Measurements from ENCODE around the gene CXXC1.

DNA sequence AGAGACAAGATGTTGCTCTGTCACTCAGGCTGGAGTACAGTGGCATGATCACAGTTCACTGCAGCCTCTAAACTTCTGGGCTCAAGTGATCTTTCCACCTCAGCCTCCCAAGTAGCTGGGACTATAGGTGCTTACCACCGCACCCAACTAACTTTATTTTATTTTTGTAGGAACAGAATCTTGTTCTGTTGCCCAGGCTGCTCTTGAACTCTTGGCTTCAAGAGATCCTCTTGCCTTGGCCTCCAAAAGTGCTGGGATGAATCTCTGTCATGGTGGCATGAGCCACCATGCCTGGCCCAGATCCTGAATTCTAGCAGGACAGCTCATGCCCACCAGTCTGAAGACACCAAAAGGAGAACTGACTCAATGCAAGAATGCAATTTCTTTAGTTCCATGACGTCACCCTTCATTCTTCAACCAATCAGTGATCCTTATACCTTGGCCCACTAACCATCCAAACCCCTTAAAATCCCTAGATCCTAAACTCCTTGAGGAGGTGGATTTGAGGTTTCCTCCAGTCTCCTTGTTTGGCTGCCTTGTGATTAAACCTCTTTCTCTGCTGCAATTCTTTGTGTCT lies 25.6 kb upstream of the CXXC1 start:
- TF ChIP-seq, protein P1, sequence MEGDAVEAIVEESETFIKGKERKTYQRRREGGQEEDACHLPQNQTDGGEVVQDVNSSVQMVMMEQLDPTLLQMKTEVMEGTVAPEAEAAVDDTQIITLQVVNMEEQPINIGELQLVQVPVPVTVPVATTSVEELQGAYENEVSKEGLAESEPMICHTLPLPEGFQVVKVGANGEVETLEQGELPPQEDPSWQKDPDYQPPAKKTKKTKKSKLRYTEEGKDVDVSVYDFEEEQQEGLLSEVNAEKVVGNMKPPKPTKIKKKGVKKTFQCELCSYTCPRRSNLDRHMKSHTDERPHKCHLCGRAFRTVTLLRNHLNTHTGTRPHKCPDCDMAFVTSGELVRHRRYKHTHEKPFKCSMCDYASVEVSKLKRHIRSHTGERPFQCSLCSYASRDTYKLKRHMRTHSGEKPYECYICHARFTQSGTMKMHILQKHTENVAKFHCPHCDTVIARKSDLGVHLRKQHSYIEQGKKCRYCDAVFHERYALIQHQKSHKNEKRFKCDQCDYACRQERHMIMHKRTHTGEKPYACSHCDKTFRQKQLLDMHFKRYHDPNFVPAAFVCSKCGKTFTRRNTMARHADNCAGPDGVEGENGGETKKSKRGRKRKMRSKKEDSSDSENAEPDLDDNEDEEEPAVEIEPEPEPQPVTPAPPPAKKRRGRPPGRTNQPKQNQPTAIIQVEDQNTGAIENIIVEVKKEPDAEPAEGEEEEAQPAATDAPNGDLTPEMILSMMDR (IDR thresholded peaks at IDR 0.05; ENCODE audit: insufficient read depth, low read depth, low read length), result no peak
- no peak for TF ChIP-seq EZH2 (IDR thresholded peaks at IDR 0.05; ENCODE audit: insufficient read depth, low read length)

All from astrocyte (in vitro differentiated cells and primary cell).